B cell (primary cell): Measurements from ENCODE around the gene CFAP68. TPM values are rescaled to one million over a fixed set of nuclear protein-coding genes. Genes with fewer than 3 reads are reported as not detected.

Experiments used
- ATAC-seq: fragments of 200-7000 bp; cut with Tn5 transposase; one replicate; pipeline ENCODE4 v1.10.0; 2021; ENCODE audit warnings: low read depth, mild to moderate bottlenecking, moderate number of reproducible peaks, moderate library complexity
- CTCF ChIA-PET: fragments of 350-600 bp; sonication (Branson Sonifier 250); formaldehyde crosslinking; loops from one replicate; lab custom pipeline; 2021; ENCODE audit warnings: antibody characterized with exemption, inconsistent platforms; lab: Charles Lee
- POLR2A ChIA-PET: fragments of 350-600 bp; sonication (Branson Sonifier 250); formaldehyde crosslinking; loops from one replicate; lab custom pipeline; 2021; ENCODE audit warnings: antibody characterized with exemption; lab: Charles Lee
- DNase-seq: peaks from one replicate; pipeline ENCODE4 v3.0.0; 2013
- H2AFZ ChIP-seq: 2 replicates; pipeline ENCODE4 v1.6.1; 2012; ENCODE audit warnings: mild to moderate bottlenecking, low read depth, low read length; ENCODE audit not compliant: insufficient read depth, poor library complexity, severe bottlenecking
- H3K27ac ChIP-seq, 2 donors: 1 replicate in 1 of 2; 2 replicates in 1 of 2; pipeline ENCODE4 v1.5.1; 2012 to 2013; ENCODE audit warnings: low read length in 2 of 2, mild to moderate bottlenecking in 2 of 2, moderate library complexity in 1 of 2
- H3K27me3 ChIP-seq, 4 experiments: fragments of 200-600 bp in 1 of 4; sonication (generic) in 1 of 4; replicated peaks in 1 of 4; 1 replicate in 2 of 4; 2 replicates in 2 of 4; pipeline versions ENCODE4 v1.6.1 to v1.7.0; 2013 to 2016; ENCODE audit warnings: low read length in 3 of 4, mild to moderate bottlenecking in 2 of 4, mixed read lengths in 1 of 4, moderate library complexity in 1 of 4; ENCODE audit not compliant: insufficient read depth in 4 of 4, control insufficient read depth in 3 of 4; ENCODE audit errors: control extremely low read depth in 1 of 4
- H3K36me3 ChIP-seq, 2 experiments: replicated peaks in 1 of 2; 1 replicate in 1 of 2; 2 replicates in 1 of 2; pipeline versions ENCODE4 v1.6.1 to v1.7.1; 2013; ENCODE audit warnings: low read length in 1 of 2; ENCODE audit not compliant: insufficient read depth in 2 of 2, control insufficient read depth in 1 of 2; ENCODE audit errors: control extremely low read depth in 1 of 2, extremely low read depth in 1 of 2
- H3K4me1 ChIP-seq, 2 donors: fragments of 200-600 bp in 1 of 2; sonication (generic) in 1 of 2; 1 replicate in 1 of 2; 2 replicates in 1 of 2; pipeline versions ENCODE4 v1.5.1 to v1.6.1; 2013 to 2017; ENCODE audit warnings: low read length in 2 of 2; ENCODE audit not compliant: control insufficient read depth in 2 of 2, insufficient read depth in 2 of 2
- H3K4me2 ChIP-seq: replicated peaks from 2 replicates; pipeline ENCODE3; 2012; ENCODE audit warnings: mild to moderate bottlenecking, low read depth, low read length; ENCODE audit not compliant: poor library complexity, severe bottlenecking
- H3K4me3 ChIP-seq, 5 experiments: fragments of 200-600 bp in 1 of 5; sonication (generic) in 1 of 5; 1 replicate in 3 of 5; 2 replicates in 2 of 5; pipeline versions ENCODE4 v1.5.1 to v1.7.0; 2011 to 2016; ENCODE audit warnings: low read length in 4 of 5, mild to moderate bottlenecking in 4 of 5, low read depth in 2 of 5, control low read depth in 1 of 5, moderate library complexity in 1 of 5; ENCODE audit not compliant: insufficient read depth in 1 of 5; ENCODE audit errors: control extremely low read depth in 1 of 5, extremely low read depth in 1 of 5
- H3K79me2 ChIP-seq: fragments of 200-600 bp; sonication (generic); one replicate; pipeline ENCODE4 v1.6.0; 2016; ENCODE audit warnings: low read length; ENCODE audit not compliant: control insufficient read depth, insufficient read depth
- H3K9ac ChIP-seq: fragments of 200-600 bp; sonication (generic); 2 replicates; pipeline ENCODE4 v1.6.1; 2017; ENCODE audit warnings: mild to moderate bottlenecking, low read length, moderate library complexity
- H3K9me3 ChIP-seq, 3 donors: one replicate each; pipeline versions ENCODE4 v1.6.1 to v1.7.1; 2013; ENCODE audit warnings: low read length in 2 of 3; ENCODE audit not compliant: control insufficient read depth in 2 of 3, insufficient read depth in 1 of 3; ENCODE audit errors: control extremely low read depth in 1 of 3
- H4K20me1 ChIP-seq: 2 replicates; pipeline ENCODE4 v1.6.0; 2012; ENCODE audit warnings: mild to moderate bottlenecking, low read length; ENCODE audit not compliant: insufficient read depth, control insufficient read depth, poor library complexity, severe bottlenecking
- H3K27ac Mint-ChIP-seq: one replicate; pipeline ENCODE4 v1.8.0; 2021; ENCODE audit warnings: mixed read lengths
- H3K27me3 Mint-ChIP-seq: one replicate; pipeline ENCODE4 v1.8.0; 2021; ENCODE audit warnings: mixed read lengths
- H3K4me1 Mint-ChIP-seq: one replicate; pipeline ENCODE4 v1.8.0; 2021; ENCODE audit warnings: mixed read lengths
- H3K4me3 Mint-ChIP-seq: one replicate; pipeline ENCODE4 v1.8.0; 2021; ENCODE audit warnings: mixed read lengths
- H3K9me3 Mint-ChIP-seq: one replicate; pipeline ENCODE4 v1.8.0; 2022; ENCODE audit warnings: mixed read lengths; ENCODE audit not compliant: insufficient read depth
- EZH2 ChIP-seq: IDR thresholded peaks from 2 replicates; pipeline ENCODE4 v1.6.1; 2012; ENCODE audit warnings: borderline replicate concordance, low read depth, mild to moderate bottlenecking, moderate library complexity, low read length; ENCODE audit not compliant: insufficient read depth, poor library complexity, severe bottlenecking
- WGBS: methylation state at CpG from one replicate; pipeline ENCODE4 v1.1.5; 2013; ENCODE audit warnings: missing lambda C conversion rate; ENCODE audit not compliant: insufficient coverage; 5-methylcytosine and 5-hydroxymethylcytosine counted together
- intact Hi-C: fragments of 100-400 bp; cut with micrococcal nuclease; formaldehyde crosslinking; loops from one replicate; pipeline ENCODE4 v1.10.0; 2022
- polyA plus RNA-seq: library from polyadenylated mRNA; depleted of rRNA; stranded (reverse); fragments of >200 nt; gene quantifications from 2 replicates; pipeline ENCODE4 v1.2.3, GENCODE V29; 2012
- total RNA-seq, 2 donors: library from RNA; stranded (reverse); fragments of 120-200 nt in 1 of 2; gene quantifications; 1 replicate in 1 of 2; 2 replicates in 1 of 2; pipeline versions ENCODE4 v1.2.3 to v1.2.4, GENCODE V29; 2013 to 2022
- TF ChIP-seq, protein P1 (sequence below): fragments of 200-600 bp; IDR thresholded peaks from one replicate; pipeline ENCODE4 v1.8.0; 2022; ENCODE audit warnings: antibody characterized with exemption, mild to moderate bottlenecking

CFAP68 gene
- total and polyA plus RNA-seq, 2 donors (not counting 1 experiment from before 2014, with no cell fraction given) = 8.2 to 13.3 TPM

DNA sequence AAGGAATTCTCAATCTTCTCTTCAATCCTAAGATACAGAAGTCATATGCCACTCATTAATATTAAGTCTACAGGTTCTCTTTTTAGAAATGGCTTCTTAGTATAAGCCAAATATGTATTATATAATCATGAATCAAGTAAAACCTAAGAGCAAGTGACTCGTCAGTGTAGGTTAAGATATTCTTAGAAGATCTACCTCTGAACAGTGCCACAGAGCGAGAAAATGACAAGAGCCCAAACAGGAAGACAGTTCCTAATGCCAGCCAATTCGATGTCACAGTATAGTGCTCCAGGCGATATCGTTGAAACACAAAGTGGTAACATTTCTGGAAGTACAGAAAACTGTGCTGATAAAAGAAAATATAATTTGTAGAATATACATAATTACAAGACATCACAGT is 41.3 kb upstream of the CFAP68 start:
- peaks cover 4% of the 10 kb centered on the region for H3K4me1 Mint-ChIP-seq
- peaks cover 1 to 39% of the 10 kb centered on the region in 2 experiments for H3K36me3 ChIP-seq
- POLR2A ChIA-PET = interaction anchor here (0.6 kb wide), 1 partner anchor 42 kb away, joined by 12 read pairs; no protein-coding TSS in a partner anchor
- 100% methylated on average over 1 of the region's 5 CpGs for WGBS
- H3K9me3 Mint-ChIP-seq = no peaks in the 10 kb centered on the region
- CTCF ChIA-PET = interaction anchor here (1.0 to 6.2 kb wide), 2 partner anchors 13 to 62 kb away, joined by 3 to 49 read pairs; no protein-coding TSS in a partner anchor
- H3K4me2 ChIP-seq = no peak overlapping the region
- no peak overlapping the region for H3K9ac ChIP-seq
- no peak for TF ChIP-seq EZH2
- TF ChIP-seq, protein P1, sequence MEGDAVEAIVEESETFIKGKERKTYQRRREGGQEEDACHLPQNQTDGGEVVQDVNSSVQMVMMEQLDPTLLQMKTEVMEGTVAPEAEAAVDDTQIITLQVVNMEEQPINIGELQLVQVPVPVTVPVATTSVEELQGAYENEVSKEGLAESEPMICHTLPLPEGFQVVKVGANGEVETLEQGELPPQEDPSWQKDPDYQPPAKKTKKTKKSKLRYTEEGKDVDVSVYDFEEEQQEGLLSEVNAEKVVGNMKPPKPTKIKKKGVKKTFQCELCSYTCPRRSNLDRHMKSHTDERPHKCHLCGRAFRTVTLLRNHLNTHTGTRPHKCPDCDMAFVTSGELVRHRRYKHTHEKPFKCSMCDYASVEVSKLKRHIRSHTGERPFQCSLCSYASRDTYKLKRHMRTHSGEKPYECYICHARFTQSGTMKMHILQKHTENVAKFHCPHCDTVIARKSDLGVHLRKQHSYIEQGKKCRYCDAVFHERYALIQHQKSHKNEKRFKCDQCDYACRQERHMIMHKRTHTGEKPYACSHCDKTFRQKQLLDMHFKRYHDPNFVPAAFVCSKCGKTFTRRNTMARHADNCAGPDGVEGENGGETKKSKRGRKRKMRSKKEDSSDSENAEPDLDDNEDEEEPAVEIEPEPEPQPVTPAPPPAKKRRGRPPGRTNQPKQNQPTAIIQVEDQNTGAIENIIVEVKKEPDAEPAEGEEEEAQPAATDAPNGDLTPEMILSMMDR = no peak
- H3K4me1 ChIP-seq = peaks cover 3% of the 10 kb centered on the region in 2 donors
- ATAC-seq = no peak
- H2AFZ ChIP-seq = no peak overlapping the region
- H3K4me3 Mint-ChIP-seq = no peak overlapping the region
- H3K27me3 ChIP-seq = no peaks in the 10 kb centered on the region
- H3K27ac Mint-ChIP-seq = no peak overlapping the region
- intact Hi-C loops = no loop called here
- no peak for DNase-seq
- H4K20me1 ChIP-seq = no peaks in the 10 kb centered on the region
- H3K27ac ChIP-seq = no peak overlapping the region
- no peaks in the 10 kb centered on the region for H3K79me2 ChIP-seq
- no peaks in the 10 kb centered on the region for H3K9me3 ChIP-seq
- H3K4me3 ChIP-seq = no peak overlapping the region
- H3K27me3 Mint-ChIP-seq = no peaks in the 10 kb centered on the region

DNA sequence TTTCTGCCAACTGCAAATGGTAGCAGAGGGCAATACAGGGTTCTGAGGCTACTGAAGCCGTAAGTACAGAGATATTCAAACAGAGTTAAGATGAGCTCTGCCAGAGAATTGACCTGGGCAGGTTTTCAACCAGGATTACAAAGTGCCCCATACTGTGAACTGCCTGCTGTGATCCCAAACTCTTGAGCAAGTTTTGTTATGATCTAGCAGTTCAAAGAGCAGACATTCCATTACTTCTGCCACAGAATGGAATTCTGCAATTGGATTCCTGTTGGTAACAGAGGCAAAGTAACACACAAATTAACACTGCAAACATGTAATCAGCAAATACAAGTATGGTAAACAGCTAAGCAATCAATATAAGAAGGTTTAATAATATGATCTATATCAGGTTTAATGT is 39.2 kb upstream of the CFAP68 start:
- POLR2A ChIA-PET = no interaction called here
- H3K9me3 ChIP-seq = no peaks in the 10 kb centered on the region
- no peak for ATAC-seq
- no peak overlapping the region for H3K4me3 ChIP-seq
- peaks cover 1 to 40% of the 10 kb centered on the region in 2 experiments for H3K36me3 ChIP-seq
- Mint-ChIP-seq H3K27ac (no peak overlapping the region), H3K4me3 (no peak overlapping the region), H3K4me1 (peaks cover 6% of the 10 kb centered on the region), H3K9me3 (no peaks in the 10 kb centered on the region), H3K27me3 (no peaks in the 10 kb centered on the region)
- no peaks in the 10 kb centered on the region for H3K79me2 ChIP-seq
- CTCF ChIA-PET = interaction anchor here (0.7 to 6.2 kb wide), 6 partner anchors 64 to 279 kb away, joined by 3 to 49 read pairs (median 8); no protein-coding TSS in a partner anchor
- H3K4me1 ChIP-seq = peaks cover 3% of the 10 kb centered on the region in 2 donors
- no peak overlapping the region for H3K27ac ChIP-seq
- TF ChIP-seq EZH2 = no peak
- TF ChIP-seq, protein P1 = no peak
- intact Hi-C loops = no loop called here
- no peaks in the 10 kb centered on the region for H4K20me1 ChIP-seq
- H3K27me3 ChIP-seq = no peaks in the 10 kb centered on the region
- 100% methylated on average over 1 of the region's 1 CpG for WGBS
- H3K4me2 ChIP-seq = no peak overlapping the region
- H3K9ac ChIP-seq = no peak overlapping the region
- no peak overlapping the region for H2AFZ ChIP-seq
- DNase-seq = no peak
